MM.1S (cell line): ENCODE measurements around the gene ARID4B.

Experiments
- DNase-seq: peaks from one replicate; pipeline ENCODE4 v3.0.0-alpha.2; 2015
- H2AFZ ChIP-seq: fragments of 300-600 bp; sonication (generic); 2 replicates; pipeline ENCODE4 v1.6.0; 2016; ENCODE audit warnings: antibody characterized with exemption, low read length
- H3F3A ChIP-seq: fragments of 300-600 bp; sonication (generic); 2 replicates; pipeline ENCODE4 v1.6.1; 2016; ENCODE audit warnings: mild to moderate bottlenecking, antibody characterized with exemption, low read length, moderate library complexity, mixed read lengths; ENCODE audit not compliant: insufficient read depth
- H3K27ac ChIP-seq: fragments of 300-600 bp; sonication (generic); 2 replicates; pipeline ENCODE4 v1.5.1; 2016; ENCODE audit warnings: mild to moderate bottlenecking, low read length
- H3K27me3 ChIP-seq: fragments of 300-600 bp; sonication (generic); replicated peaks from 2 replicates; pipeline ENCODE4 v1.6.0; 2016; ENCODE audit warnings: low read length; ENCODE audit not compliant: insufficient read depth
- H3K36me3 ChIP-seq: fragments of 300-600 bp; sonication (generic); replicated peaks from 2 replicates; pipeline ENCODE4 v1.6.1; 2016; ENCODE audit warnings: mild to moderate bottlenecking, low read length, mixed read lengths; ENCODE audit not compliant: insufficient read depth
- H3K4me1 ChIP-seq: fragments of 300-600 bp; sonication (generic); 2 replicates; pipeline ENCODE4 v1.6.1; 2016; ENCODE audit warnings: low read length, mixed read lengths
- H3K4me2 ChIP-seq: fragments of 300-600 bp; sonication (generic); 2 replicates; pipeline ENCODE4 v1.6.0; 2016; ENCODE audit warnings: low read depth, low read length
- H3K4me3 ChIP-seq: fragments of 300-600 bp; sonication (generic); 2 replicates; pipeline ENCODE4 v1.5.1; 2016; ENCODE audit warnings: low read length, mixed read lengths
- H3K79me2 ChIP-seq: fragments of 300-600 bp; sonication (generic); 2 replicates; pipeline ENCODE4 v1.6.1; 2016; ENCODE audit warnings: mixed run types, low read length, mixed read lengths
- H3K9ac ChIP-seq: fragments of 300-600 bp; sonication (generic); 2 replicates; pipeline ENCODE4 v1.6.1; 2016; ENCODE audit warnings: low read length, mixed read lengths
- H3K9me2 ChIP-seq: fragments of 300-600 bp; sonication (generic); replicated peaks from 2 replicates; pipeline ENCODE4 v1.6.1; 2016; ENCODE audit warnings: mild to moderate bottlenecking, low read length, mixed read lengths; ENCODE audit not compliant: insufficient read depth
- H3K9me3 ChIP-seq: fragments of 300-600 bp; sonication (generic); replicated peaks from 2 replicates; pipeline ENCODE4 v1.6.1; 2016; ENCODE audit warnings: mild to moderate bottlenecking, low read length, mixed read lengths; ENCODE audit not compliant: insufficient read depth
- H4K20me1 ChIP-seq: fragments of 300-600 bp; sonication (generic); 2 replicates; pipeline ENCODE4 v1.6.1; 2016; ENCODE audit warnings: mild to moderate bottlenecking, low read length, moderate library complexity, mixed read lengths; ENCODE audit not compliant: insufficient read depth
- EZH2 ChIP-seq: fragments of 300-600 bp; sonication (generic); optimal IDR thresholded peaks from 2 replicates; pipeline ENCODE3; 2017; ENCODE audit warnings: low read depth, mild to moderate bottlenecking, antibody characterized with exemption, low read length, mixed read lengths
- EZH2phosphoT487 ChIP-seq: fragments of 300-600 bp; sonication (generic); IDR thresholded peaks from 2 replicates; pipeline ENCODE4 v1.6.1; 2018; ENCODE audit warnings: antibody characterized with exemption, low read length
- TF ChIP-seq, protein P1 (sequence below): fragments of 300-600 bp; sonication (generic); IDR thresholded peaks from 2 replicates; pipeline ENCODE4 v1.5.1; 2016; ENCODE audit warnings: antibody characterized with exemption, low read length, mixed read lengths

Gene ARID4B

DNA sequence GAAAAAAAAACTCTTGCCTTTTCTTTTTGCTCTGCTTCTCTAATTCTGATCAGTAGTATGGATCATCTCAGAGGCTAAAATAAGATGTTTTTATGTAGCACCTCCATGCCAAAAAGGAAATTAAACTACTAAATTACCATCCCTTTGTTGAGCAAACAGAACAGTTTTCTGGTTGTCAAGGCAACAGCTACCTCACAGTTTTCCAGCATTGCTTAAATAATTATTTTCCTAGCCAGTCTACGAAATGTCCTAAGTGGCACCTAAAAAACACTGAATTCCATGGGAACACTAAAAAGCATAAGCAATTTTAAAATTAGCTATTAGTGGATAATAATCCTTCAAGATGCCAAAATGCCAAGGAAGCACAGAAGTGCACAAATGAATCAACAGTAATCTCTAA lies 61.7 kb downstream of the ARID4B start:
- Histone ChIP-seq H3K4me1 (peaks cover 4% of the 10 kb centered on the region; the same call in 1 of the 2 replicates), H3K9me2 (no peaks in the 10 kb centered on the region), H2AFZ (no peak overlapping the region), H3K9ac (no peak overlapping the region), H3K27me3 (no peaks in the 10 kb centered on the region), H3F3A (peaks cover 11% of the 10 kb centered on the region), H3K36me3 (no peaks in the 10 kb centered on the region), H3K27ac (no peak overlapping the region), H3K4me3 (no peak overlapping the region), H3K79me2 (peaks cover 97% of the 10 kb centered on the region), H3K9me3 (no peaks in the 10 kb centered on the region), H4K20me1 (0 out of 2 replicates have a peak, but pooled peaks cover 4% of the 10 kb centered on the region), H3K4me2 (no peak overlapping the region)
- no peak for DNase-seq
- TF ChIP-seq EZH2phosphoT487, result no peak
- TF ChIP-seq EZH2, result no peak
- TF ChIP-seq, protein P1, sequence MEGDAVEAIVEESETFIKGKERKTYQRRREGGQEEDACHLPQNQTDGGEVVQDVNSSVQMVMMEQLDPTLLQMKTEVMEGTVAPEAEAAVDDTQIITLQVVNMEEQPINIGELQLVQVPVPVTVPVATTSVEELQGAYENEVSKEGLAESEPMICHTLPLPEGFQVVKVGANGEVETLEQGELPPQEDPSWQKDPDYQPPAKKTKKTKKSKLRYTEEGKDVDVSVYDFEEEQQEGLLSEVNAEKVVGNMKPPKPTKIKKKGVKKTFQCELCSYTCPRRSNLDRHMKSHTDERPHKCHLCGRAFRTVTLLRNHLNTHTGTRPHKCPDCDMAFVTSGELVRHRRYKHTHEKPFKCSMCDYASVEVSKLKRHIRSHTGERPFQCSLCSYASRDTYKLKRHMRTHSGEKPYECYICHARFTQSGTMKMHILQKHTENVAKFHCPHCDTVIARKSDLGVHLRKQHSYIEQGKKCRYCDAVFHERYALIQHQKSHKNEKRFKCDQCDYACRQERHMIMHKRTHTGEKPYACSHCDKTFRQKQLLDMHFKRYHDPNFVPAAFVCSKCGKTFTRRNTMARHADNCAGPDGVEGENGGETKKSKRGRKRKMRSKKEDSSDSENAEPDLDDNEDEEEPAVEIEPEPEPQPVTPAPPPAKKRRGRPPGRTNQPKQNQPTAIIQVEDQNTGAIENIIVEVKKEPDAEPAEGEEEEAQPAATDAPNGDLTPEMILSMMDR, result no peak

DNA sequence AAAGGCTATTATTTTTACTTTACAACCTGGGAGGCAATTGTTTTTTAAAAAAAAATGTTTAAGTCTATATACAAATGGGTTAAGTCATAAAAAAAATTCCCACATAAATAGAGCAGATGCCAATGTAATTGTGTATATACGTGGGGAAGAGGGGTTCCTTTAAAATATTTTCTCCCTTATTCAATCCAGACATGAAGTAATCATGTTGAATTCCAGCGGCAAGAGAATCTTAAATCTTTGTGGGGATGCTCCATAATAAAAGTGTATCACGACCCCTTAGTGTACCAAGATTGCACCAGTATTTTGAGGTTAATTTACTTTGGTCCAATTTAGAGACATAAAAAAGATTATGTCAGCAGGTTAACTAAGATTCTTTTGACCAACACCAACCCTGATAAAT lies 62.1 kb downstream of the ARID4B start:
- no peaks in the 10 kb centered on the region for H3K9me2 ChIP-seq
- no peaks in the 10 kb centered on the region for H3K27me3 ChIP-seq
- no peaks in the 10 kb centered on the region for H3K9me3 ChIP-seq
- H3K9ac ChIP-seq, result no peak overlapping the region
- H3K4me1 ChIP-seq, result peaks cover 4% of the 10 kb centered on the region; the same call in 1 of the 2 replicates
- H3F3A ChIP-seq, result peaks cover 7% of the 10 kb centered on the region
- H2AFZ ChIP-seq, result no peak overlapping the region
- H3K4me3 ChIP-seq, result no peak overlapping the region
- H3K79me2 ChIP-seq, result peaks cover 97% of the 10 kb centered on the region
- H3K27ac ChIP-seq, result no peak overlapping the region
- DNase-seq, result no peak
- H3K36me3 ChIP-seq, result no peaks in the 10 kb centered on the region
- TF ChIP-seq EZH2phosphoT487 (no peak), EZH2 (no peak)
- TF ChIP-seq, protein P1, result no peak
- H3K4me2 ChIP-seq, result no peak overlapping the region
- 0 out of 2 replicates have a peak, but pooled peaks cover 4% of the 10 kb centered on the region for H4K20me1 ChIP-seq

DNA sequence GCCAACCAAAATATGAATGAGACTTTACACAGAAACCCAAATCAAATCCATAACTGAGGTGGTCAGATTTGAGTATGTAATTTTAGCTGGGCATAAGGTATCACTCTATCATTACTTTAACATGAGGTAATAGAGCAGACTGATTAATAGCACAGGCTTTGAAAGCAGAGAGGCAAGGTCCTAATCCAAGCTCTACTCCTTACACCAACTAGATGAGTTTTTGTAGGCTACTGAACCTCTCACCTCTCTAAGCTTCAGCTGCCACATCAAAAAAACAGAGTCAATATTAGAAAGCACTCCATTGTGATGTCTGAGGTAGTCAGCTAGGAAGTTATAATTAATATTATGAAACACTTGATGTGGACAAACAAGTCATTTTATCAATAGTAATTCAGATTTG lies 63.7 kb downstream of the ARID4B start:
- Histone ChIP-seq H3K4me2 (no peak overlapping the region), H4K20me1 (0 out of 2 replicates have a peak, but pooled peaks cover 4% of the 10 kb centered on the region)

More for the DNA sequence above, 63.7 kb downstream of the ARID4B start:
- H2AFZ ChIP-seq, result no peak overlapping the region
- H3F3A ChIP-seq, result peaks cover 13% of the 10 kb centered on the region
- H3K9me3 ChIP-seq, result no peaks in the 10 kb centered on the region
- no peak for DNase-seq
- H3K9ac ChIP-seq, result no peak overlapping the region
- TF ChIP-seq EZH2 (no peak), EZH2phosphoT487 (no peak)
- TF ChIP-seq, protein P1, result no peak
- no peaks in the 10 kb centered on the region for H3K27me3 ChIP-seq
- peaks cover 9% of the 10 kb centered on the region for H3K4me1 ChIP-seq
- H3K4me3 ChIP-seq, result no peak overlapping the region
- no peaks in the 10 kb centered on the region for H3K9me2 ChIP-seq
- peaks cover 92% of the 10 kb centered on the region for H3K79me2 ChIP-seq
- no peak overlapping the region for H3K27ac ChIP-seq
- no peaks in the 10 kb centered on the region for H3K36me3 ChIP-seq
